ENCODE measurements around the gene CBS. TPM values are rescaled to one million over a fixed set of nuclear protein-coding genes. Genes with fewer than 3 reads are reported as not detected.

CBS gene
- 11.0 to 13.7 TPM (median 12.3 TPM) in 5 replicates for total RNA-seq (2022; extraction: Qiagen RNA extraction)

DNA sequence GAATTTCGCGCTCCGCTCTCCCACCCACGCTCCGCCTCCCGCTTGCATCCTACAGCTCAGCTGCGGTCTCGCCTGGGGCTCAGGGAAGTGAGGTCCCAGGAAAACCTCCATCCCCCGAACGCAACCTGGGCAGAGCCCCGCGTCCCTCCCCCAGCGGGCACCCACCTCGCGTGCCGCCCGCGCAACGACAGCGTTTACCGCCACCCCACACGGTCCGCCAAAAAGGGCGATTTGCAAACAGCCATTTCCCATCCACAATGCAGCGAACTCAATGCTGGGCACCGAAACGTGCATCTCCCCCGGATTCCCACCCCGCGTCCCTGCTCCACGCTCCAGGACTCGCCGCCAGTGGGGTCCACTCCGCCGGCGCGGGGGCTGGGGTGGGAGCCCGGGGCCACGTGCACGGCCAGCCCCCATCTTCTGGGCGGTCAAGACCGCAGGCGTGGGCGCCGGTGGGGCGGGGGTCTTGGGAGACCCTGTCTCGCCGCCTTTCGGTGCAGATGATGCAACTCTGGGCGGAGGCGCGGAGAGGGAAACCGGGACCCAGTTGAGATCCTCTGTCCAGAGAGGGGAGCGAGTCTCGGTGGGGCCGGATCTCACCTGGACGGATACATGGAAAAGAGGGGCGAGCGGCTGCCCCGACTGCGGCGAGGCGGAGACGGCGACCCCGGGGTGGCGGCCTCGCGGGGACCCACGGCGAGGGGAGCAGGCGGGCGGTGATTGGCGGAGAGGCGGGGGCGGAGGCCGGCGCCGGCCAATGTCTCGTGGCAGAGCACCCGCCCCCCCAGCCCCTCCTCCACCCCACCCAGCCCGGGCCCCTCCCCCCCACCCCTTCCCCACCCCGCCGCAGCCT, at the start of gene CBS:
Gene CBS (minus strand): TSS at position 666 of the 853 bp plus-strand sequence. CDS start 3,642 bp downstream, outside the sequence.

DNA sequence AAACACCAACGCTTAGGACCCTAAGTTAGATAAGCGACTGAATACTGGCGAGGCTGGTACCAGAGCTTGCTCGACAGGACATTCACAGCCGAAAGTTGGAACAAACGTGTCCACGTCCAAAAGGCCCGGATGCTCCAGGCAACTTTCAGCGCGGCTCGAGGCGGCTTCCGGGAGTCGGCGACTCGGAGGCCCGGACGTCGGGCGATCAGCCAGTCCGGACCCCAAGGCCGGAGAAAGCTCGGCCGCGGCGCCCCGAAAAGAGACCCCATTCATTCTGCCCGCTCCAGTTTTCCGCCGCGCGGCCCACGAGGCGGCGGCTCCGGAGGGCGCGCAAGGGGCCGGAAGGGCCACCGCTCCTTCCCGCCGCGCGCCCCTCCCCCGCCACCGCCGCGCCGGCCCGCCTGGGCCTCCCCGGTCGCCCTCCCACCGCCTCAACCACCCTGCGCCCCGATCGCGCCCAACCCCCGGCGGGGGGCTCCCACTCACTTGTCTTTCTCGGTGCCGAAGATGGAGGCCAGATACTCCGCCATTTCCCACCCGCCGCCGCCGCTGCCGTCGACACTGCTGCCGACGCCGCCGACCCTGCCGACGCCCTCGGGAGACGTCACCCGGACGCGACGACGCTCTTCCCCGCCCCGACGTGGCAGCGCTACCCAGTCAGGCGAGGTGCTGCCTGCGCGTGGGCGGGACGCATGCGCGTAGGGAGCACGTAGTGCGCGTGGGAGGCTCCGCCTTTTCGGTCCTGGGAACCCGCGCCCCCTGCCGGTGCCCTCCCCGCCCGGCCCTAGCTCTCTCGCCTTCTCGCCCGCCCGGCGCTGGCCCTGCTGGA, 31.5 kb upstream of the CBS start, which contains the start of gene U2AF1:
Gene U2AF1 (minus strand): TSS at position 606 of the 829 bp plus-strand sequence. CDS start 76 bp downstream, at position 530.

Other genes with a start within 250 kb of the CBS start
- 24.1 to 33.1 TPM (median 32.3 TPM) in 5 replicates for gene WDR4, start 196.3 kb downstream of the CBS start, total RNA-seq (2022; extraction: Qiagen RNA extraction)
- 19.9 to 22.7 TPM (median 20.5 TPM) in 5 replicates for gene NDUFV3, start 182.5 kb downstream of the CBS start, total RNA-seq (2022; extraction: Qiagen RNA extraction)
- gene ERVH48-1, start 150.2 kb downstream of the CBS start, total RNA-seq (2022; extraction: Qiagen RNA extraction), result not detected in 5 replicates
- 4.7 to 7.0 TPM (median 6.6 TPM) in 5 replicates for gene PKNOX1, start 101.3 kb downstream of the CBS start, total RNA-seq (2022; extraction: Qiagen RNA extraction)
- 52.1 to 65.9 TPM (median 58.9 TPM) in 5 replicates for gene U2AF1, start 31.7 kb upstream of the CBS start, total RNA-seq (2022; extraction: Qiagen RNA extraction)
- 0.18 TPM in 1 of 5 replicates, not detected in the others for gene CRYAA, start 93.2 kb upstream of the CBS start, total RNA-seq (2022; extraction: Qiagen RNA extraction)

Measured in A549 treated with CORT108297 at 1 μM for 4 hours (cell line).